Uterus (tissue), 2 donors: ENCODE measurements around the gene USF2.

Experiments
- POLR2A ChIP-seq, 2 donors: fragments of 450-650 bp; IDR thresholded peaks; one replicate each; pipeline ENCODE4 v1.6.1; 2016; ENCODE audit warnings: antibody characterized with exemption in 2 of 2, mild to moderate bottlenecking in 1 of 2, moderate library complexity in 1 of 2
- TF ChIP-seq, protein P1 (sequence below), 4 experiments: fragments of 200-600 bp in 2 of 4; fragments of 450-650 bp in 2 of 4; sonication (generic) in 2 of 4; IDR thresholded peaks; one replicate each; pipeline ENCODE4 v1.5.1; 2016 to 2019; ENCODE audit warnings: antibody characterized with exemption in 4 of 4, mild to moderate bottlenecking in 2 of 4, moderate library complexity in 1 of 4

GRCh38 chr19:35264268-35265125 is 4.3 kb upstream of the USF2 start:
- TF ChIP-seq POLR2A (IDR thresholded peaks at IDR 0.05), result no peak
- TF ChIP-seq, protein P1, sequence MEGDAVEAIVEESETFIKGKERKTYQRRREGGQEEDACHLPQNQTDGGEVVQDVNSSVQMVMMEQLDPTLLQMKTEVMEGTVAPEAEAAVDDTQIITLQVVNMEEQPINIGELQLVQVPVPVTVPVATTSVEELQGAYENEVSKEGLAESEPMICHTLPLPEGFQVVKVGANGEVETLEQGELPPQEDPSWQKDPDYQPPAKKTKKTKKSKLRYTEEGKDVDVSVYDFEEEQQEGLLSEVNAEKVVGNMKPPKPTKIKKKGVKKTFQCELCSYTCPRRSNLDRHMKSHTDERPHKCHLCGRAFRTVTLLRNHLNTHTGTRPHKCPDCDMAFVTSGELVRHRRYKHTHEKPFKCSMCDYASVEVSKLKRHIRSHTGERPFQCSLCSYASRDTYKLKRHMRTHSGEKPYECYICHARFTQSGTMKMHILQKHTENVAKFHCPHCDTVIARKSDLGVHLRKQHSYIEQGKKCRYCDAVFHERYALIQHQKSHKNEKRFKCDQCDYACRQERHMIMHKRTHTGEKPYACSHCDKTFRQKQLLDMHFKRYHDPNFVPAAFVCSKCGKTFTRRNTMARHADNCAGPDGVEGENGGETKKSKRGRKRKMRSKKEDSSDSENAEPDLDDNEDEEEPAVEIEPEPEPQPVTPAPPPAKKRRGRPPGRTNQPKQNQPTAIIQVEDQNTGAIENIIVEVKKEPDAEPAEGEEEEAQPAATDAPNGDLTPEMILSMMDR (IDR thresholded peaks at IDR 0.05), result no peak
